GM12892 (cell line): ENCODE results near the gene COL4A1.

Experiments
- DNase-seq: peaks from one replicate; pipeline ENCODE4 v3.0.0; 2011; ENCODE audit not compliant: insufficient read length
- FAIRE-seq: peaks from 2 replicates; lab custom pipeline; 2011; peaks lifted over from hg19 to GRCh38; lab: Jason Lieb, UNC
- POLR2A ChIP-seq: IDR thresholded peaks from 2 replicates; pipeline ENCODE4 v1.6.1; 2011; ENCODE audit warnings: low read depth, low read length, control low read depth
- POLR2AphosphoS5 ChIP-seq: IDR thresholded peaks from 2 replicates; pipeline ENCODE4 v1.6.1; 2011; ENCODE audit warnings: low read depth, low read length, control low read depth
- TAF1 ChIP-seq: IDR thresholded peaks from 2 replicates; pipeline ENCODE4 v1.6.1; 2011; ENCODE audit warnings: low read depth, mild to moderate bottlenecking, control low read depth, low read length, borderline replicate concordance

Gene COL4A1

DNA sequence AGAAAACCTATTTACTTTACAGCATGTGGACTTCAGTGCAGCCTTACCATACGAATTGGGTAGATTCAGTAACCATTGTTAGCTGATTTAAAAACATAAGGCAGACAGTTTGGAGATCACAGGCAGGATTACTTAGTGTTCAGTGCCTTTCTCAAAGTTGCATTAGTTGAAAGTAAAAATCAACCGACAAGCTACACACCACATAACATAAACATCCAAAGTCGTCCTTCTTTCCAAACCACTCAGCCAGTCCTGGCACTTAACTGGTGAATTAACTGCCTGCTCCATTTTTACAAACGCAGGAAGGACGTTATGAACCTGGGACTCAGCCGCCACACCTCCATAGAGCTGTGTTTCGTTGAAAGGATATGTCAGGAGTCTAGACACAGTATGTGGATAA is 91.4 kb downstream of the COL4A1 start:
- FAIRE-seq = no peak
- TF ChIP-seq POLR2AphosphoS5 = no peak
- no peak for TF ChIP-seq TAF1
- TF ChIP-seq POLR2A = no peak

GRCh38 chr13:110214637-110215036 is 92.3 kb downstream of the COL4A1 start:
- FAIRE-seq (no peak), DNase-seq (no peak)
- TF ChIP-seq POLR2A (no peak), TAF1 (no peak), POLR2AphosphoS5 (no peak)

More for the DNA sequence above, 91.4 kb downstream of the COL4A1 start:
- DNase-seq = no peak

- TF ChIP-seq POLR2A (no peak), POLR2AphosphoS5 (no peak), TAF1 (no peak)
- FAIRE-seq (no peak), DNase-seq (no peak)
These were observed 93.4 kb downstream of the COL4A1 start for GRCh38 chr13:110213461-110214074.

DNA sequence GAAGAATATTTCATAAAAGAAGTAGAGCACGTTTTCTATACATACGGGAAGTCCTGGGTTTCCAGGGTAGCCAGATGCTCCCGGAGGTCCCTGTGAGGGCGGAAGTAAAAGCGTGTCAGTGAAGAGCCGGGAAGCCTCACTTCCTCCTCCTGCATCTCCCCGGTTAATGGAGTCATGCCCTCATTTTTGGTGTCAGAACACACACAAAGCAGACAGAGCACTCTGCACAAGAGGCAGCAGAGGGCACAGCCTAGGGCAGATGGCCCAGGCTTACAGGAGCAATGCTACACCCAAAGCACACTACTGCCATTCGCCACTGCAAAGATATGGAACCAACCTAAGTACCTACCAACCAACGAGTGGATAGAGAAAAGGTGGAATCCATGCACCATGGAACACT is 94.4 kb downstream of the COL4A1 start:
- FAIRE-seq (no peak), DNase-seq (no peak)
- no peak for TF ChIP-seq POLR2A
- no peak for TF ChIP-seq TAF1
- TF ChIP-seq POLR2AphosphoS5 = no peak

DNA sequence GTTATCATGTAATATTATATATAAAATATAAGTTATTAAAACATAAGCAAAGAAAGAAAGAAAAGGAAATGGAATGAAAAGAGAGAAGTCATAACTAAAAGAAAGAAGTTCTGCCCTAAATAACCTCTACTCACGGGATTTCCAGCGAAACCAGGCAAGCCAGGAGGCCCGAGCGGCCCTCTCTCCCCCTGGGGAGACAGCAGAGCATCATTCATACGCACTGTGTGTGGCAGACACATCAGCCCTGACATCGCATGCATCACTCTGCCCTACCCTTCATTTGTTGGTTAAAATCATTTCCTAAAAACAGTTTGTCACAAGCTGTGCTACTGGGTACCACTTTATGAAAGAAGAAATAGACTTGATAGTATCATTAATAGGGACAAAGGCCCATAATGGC is 95.2 kb downstream of the COL4A1 start:
- FAIRE-seq = no peak
- DNase-seq = no peak
- no peak for TF ChIP-seq POLR2AphosphoS5
- TF ChIP-seq POLR2A = no peak
- no peak for TF ChIP-seq TAF1

- no peak for DNase-seq
- FAIRE-seq = no peak
- no peak for TF ChIP-seq POLR2A
- TF ChIP-seq TAF1 = no peak
- TF ChIP-seq POLR2AphosphoS5 = no peak
These were observed 95.9 kb downstream of the COL4A1 start for GRCh38 chr13:110211046-110211445.

DNA sequence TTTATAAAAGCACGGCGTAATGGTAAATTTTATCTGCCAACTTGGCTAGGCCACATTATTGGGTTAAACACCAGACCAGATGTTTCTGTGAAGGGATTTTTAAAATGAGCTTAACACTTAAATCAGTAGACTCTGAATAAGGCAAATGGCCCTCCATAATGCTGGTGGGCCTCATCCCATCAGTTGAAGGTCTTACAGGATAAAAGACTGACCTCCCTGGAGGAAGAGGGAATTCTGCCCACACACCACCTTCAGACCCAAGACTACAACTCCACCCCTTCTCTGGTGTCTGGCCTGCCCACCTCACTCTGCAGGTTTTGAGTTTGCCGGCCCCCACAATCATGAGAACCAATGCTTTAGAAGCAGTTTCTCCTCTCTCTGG is 96.4 kb downstream of the COL4A1 start:
- FAIRE-seq = no peak
- DNase-seq = no peak
- TF ChIP-seq POLR2AphosphoS5 = no peak

DNA sequence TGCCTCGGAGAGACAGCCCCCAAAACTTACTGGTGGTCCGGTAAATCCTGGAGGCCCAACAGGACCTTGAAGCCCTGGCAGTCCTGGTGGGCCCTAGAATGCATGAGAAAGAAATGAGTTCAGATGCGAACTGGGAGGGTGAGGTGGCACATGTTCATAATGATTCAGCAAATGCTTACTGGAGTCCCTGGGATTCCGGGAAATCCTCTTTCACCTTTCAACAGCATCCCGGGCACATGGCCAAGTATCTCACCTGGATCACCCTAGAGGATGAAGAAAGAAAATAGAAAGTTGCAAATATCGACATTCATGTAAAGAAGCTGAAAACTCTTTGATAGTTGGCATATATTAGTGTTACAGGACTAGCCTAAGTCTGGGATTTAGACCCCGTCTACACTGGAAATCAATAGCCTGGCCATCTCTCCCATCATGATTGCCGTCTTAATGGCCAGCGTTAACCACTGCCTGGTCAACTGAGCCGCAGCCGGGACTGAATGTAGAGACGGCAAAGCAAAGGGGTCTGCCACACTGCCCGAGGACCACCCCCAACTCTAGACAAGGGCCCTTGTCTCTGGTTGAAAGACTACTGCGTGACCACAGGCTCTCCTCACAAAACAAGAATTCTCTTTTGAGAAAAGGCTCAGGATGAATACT is 96.9 kb downstream of the COL4A1 start:
- no peak for DNase-seq
- no peak for TF ChIP-seq TAF1
- TF ChIP-seq POLR2AphosphoS5 = no peak
- no peak for TF ChIP-seq POLR2A
- FAIRE-seq = no peak

DNA sequence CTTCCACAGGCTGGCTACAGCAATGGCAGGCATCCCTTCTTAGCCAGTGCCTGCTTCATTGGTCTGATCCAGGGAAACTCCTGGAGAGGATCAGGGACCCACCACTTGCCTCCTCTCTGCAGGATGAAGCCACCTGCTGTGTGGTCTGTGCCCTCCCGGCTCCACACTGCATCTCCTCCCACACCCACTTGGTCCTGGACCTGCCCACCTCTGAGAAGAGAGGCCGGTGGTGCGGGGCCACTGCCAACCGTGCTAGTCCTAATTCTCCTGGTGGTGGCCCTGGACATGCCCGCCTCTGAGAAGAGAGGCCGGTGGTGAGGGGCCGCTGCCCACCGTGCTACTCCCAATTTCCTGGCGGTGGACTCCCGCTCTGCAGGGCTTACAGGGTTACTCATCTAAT is 98.8 kb downstream of the COL4A1 start:
- DNase-seq (no peak), FAIRE-seq (no peak)
- TF ChIP-seq POLR2A = no peak
- TF ChIP-seq POLR2AphosphoS5 = no peak
- no peak for TF ChIP-seq TAF1

DNA sequence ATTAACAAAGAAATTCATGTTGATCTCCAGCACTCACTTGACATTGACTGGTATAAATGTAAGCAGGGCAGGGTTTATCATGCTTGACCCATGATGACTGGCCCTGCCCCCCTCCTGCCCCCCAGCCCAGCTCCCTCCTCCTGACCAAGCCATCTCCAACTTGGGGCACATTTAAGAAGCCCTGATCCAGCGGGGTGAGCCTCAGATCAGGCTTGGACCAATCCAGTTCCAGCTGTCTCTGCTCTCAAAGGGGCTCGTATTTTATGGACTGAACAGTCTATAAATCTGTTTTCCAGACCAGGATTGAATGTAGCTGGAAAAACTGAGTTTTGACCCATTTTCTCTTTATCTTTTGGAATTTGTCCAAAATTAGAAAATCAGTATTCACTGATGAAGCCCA is 100.0 kb downstream of the COL4A1 start:
- TF ChIP-seq POLR2A (no peak), TAF1 (no peak), POLR2AphosphoS5 (no peak)
- DNase-seq (no peak), FAIRE-seq (no peak)

- TF ChIP-seq TAF1 = no peak
- TF ChIP-seq POLR2AphosphoS5 = no peak
- TF ChIP-seq POLR2A = no peak
- FAIRE-seq (no peak), DNase-seq (no peak)
These were observed 100.8 kb downstream of the COL4A1 start for GRCh38 chr13:110206185-110206584.

DNA sequence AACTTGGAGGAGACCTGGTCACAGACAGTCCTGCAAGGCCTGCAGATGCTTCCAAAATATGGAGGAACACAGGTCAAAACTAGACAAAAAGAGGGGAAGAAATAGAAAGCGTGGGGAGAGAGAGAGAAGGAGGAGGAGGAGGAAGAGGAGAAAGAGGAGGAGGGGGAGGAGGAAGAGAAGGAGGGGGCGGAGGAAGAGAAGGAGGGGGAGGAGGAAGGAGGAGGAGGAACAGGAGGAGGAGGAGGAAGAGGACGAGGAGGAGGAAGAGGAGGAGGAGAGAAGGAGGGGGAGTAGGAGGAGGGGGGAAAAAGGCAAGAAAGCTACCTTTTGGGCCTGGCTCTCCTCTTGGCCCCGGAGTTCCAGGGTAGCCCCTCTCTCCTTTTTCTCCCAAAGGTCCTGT is 105.8 kb downstream of the COL4A1 start:
- no peak for TF ChIP-seq TAF1
- TF ChIP-seq POLR2A = no peak
- no peak for TF ChIP-seq POLR2AphosphoS5
- FAIRE-seq (no peak), DNase-seq (no peak)

DNA sequence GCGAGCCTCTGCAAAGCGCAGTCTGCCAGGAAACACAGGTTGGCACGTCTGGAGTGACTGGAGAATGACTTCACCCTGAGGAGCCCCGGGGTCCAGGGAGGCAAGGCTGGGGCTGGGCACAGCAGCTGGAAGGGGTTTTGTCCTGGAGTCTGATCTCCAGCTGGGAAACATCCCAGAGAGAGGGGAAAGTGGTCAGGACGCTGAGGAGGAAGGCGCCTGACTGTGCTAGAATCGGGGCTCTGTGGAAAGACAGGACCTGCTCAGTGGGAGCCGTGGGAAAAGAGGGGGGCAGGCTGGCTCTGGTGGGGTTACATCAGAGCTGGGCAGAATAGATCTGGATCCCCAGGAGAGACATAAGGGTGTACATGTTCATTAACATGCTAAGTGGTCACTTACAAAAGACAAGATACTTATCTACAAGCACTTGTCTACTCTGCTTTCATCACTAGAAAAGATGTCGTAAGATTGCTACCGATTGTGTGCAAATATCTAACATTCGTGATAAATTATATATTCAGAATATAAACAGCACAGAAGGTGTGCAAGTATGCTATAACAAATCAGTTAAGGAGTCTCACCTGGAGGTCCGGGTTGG is 106.6 kb downstream of the COL4A1 start:
- DNase-seq = no peak
- TF ChIP-seq POLR2AphosphoS5 (no peak), TAF1 (no peak), POLR2A (no peak)
- FAIRE-seq = no peak
